Smooth muscle cell of bladder (primary cell): Measurements from ENCODE around the gene OAS1. TPM values are rescaled to one million over a fixed set of nuclear protein-coding genes. Genes with fewer than 3 reads are reported as not detected.

ENCODE experiments used
- total RNA-seq: library from RNA; depleted of rRNA; stranded (reverse); fragments of >200 nt; gene quantifications from 2 replicates; pipeline ENCODE4 v1.2.3, GENCODE V29; 2014

The OAS1 gene
- total RNA-seq, result 0.28 and 0.65 TPM in 2 replicates

DNA sequence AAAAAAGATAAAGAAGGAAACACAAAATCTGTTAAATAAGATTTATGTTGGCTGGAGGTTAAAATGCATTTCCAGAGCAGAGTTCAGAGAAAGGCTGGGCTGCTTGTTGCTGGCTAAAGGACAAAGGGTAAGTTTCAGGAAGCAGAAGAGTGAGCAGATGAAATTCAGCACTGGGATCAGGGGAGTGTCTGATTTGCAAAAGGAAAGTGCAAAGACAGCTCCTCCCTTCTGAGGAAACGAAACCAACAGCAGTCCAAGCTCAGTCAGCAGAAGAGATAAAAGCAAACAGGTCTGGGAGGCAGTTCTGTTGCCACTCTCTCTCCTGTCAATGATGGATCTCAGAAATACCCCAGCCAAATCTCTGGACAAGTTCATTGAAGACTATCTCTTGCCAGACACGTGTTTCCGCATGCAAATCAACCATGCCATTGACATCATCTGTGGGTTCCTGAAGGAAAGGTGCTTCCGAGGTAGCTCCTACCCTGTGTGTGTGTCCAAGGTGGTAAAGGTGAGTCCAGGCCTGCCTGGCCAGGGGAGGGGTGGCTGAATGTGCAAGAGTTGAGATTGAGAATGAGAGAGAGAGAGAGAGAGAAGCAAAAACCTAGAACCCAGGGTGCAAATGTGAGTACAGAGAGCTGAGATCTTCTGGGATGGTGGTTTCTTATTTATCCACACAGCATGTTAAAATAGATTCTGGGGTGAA lies at the start of gene OAS1:
TSS of gene OAS1 (plus strand) at position 251 of the 703 bp plus-strand sequence. CDS start at position 329, 78 bp downstream.

GRCh38 chr12:112937741-112938719 lies 31.3 kb downstream of the OAS1 start, which contains the start of gene OAS3:
Gene OAS3 (plus strand): TSS chr12:112938474. CDS start chr12:112938531, 57 bp downstream.

Other genes with a start within 250 kb of the OAS1 start
- gene RPH3A, start 115.2 kb upstream of the OAS1 start, total RNA-seq, result not detected in 2 replicates
- 1.0 and 1.6 TPM in 2 replicates for gene OAS3, start 31.5 kb downstream of the OAS1 start, total RNA-seq
- gene OAS2, start 71.6 kb downstream of the OAS1 start, total RNA-seq, result 0.55 and 0.71 TPM in 2 replicates
- gene DTX1, start 149.8 kb downstream of the OAS1 start, total RNA-seq, result 0.18 TPM in 1 of 2 replicates, not detected in the other
- not detected in 2 replicates for gene RASAL1, start 228.8 kb downstream of the OAS1 start, total RNA-seq
- gene CFAP73, start 242.8 kb downstream of the OAS1 start, total RNA-seq, result not detected in 2 replicates